ENCODE measurements around the gene NDUFS6. TPM values are rescaled to one million over a fixed set of nuclear protein-coding genes. Genes with fewer than 3 reads are reported as not detected.

The NDUFS6 gene
- total RNA-seq, 6 experiments from 2014 or later: 33.7 to 55.7 (median 46.2) TPM

DNA sequence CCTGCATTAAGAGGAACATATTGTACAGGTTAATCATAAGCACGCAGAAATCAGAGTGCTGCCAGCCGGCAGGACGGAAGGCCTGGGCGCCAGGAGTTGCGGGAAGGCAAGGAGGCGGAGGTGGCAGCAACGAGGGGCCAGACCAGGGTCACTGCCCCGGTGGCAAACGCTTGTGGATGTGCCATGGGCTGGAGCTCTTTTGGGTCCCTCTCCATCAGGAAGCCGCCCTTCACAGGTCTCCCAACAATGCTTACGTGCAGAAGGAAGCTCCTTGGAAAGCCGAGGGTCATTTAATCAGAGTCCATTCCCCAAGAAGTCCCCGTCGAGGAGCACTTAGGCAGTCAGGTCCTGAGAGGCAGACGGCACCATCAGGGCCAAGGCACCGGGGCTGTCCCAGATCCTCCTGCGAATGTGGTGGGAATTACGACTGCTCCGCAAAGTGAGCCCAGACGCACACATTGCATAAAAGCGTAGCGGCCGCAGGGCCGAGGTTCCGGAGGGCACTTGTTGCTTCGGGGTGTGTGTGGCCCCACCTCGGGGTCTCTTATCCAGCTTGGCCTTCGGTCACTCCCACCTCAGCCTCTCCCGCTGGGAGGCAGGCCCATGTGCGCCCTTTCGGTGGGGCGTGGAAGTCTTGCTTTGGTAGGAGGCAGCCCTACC, 22.1 kb upstream of the NDUFS6 start:
- Mint-ChIP-seq H3K9me3 (no peaks in the 10 kb centered on the region), H3K27ac (no peak overlapping the region), H3K4me1 (ENCODE audit: low read depth) (peaks cover 9% of the 10 kb centered on the region; the same call in 1 of the 2 replicates), H3K36me3 (ENCODE audit: low read depth) (no peaks in the 10 kb centered on the region), H3K27me3 (ENCODE audit: insufficient read depth) (peaks cover 25% of the 10 kb centered on the region), H3K4me3 (no peak overlapping the region)
- DNase-seq: no peak
- TF ChIP-seq, protein P1, sequence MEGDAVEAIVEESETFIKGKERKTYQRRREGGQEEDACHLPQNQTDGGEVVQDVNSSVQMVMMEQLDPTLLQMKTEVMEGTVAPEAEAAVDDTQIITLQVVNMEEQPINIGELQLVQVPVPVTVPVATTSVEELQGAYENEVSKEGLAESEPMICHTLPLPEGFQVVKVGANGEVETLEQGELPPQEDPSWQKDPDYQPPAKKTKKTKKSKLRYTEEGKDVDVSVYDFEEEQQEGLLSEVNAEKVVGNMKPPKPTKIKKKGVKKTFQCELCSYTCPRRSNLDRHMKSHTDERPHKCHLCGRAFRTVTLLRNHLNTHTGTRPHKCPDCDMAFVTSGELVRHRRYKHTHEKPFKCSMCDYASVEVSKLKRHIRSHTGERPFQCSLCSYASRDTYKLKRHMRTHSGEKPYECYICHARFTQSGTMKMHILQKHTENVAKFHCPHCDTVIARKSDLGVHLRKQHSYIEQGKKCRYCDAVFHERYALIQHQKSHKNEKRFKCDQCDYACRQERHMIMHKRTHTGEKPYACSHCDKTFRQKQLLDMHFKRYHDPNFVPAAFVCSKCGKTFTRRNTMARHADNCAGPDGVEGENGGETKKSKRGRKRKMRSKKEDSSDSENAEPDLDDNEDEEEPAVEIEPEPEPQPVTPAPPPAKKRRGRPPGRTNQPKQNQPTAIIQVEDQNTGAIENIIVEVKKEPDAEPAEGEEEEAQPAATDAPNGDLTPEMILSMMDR (IDR thresholded peaks at IDR 0.05): no peak

DNA sequence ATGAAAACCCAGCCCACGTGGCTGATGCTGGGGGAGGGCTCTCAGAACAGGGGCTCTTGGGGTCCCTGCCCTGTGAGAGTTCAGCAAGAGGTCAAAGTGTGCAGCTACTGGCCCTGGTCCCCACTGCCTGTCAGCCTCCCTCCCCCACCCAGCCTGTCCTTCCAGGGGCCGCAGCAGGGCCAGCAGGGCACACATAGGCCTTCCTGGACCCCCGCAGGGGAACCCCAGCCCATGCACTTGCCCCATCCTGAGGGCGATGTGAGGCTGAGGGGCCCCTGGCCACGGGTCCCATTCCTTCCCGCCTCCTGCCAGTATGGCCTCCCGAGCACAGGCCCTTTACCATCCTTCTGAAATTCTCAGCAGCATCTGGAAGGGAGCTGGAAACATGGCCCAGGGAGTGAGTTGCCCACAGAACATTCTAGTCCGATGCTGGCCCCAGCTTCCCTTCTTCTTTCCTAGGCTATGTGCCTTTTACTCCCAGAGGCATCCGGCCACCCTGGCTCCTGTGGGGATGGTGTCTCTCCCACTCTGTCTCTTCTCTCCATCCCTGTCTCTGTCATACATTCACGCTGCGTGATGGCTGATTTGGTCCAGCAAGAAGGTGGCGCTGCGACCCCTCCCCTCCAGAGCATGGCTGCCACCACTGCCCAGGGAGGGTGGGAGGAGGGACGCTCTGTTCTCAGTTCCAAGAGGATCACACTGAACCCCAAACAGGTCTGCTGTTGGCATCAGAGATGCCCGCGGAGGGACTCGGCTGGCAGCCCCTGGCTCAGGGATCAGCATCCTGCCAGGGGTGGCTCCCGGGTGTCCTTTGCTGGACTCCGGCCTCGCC, 21.2 kb upstream of the NDUFS6 start:
- Mint-ChIP-seq H3K4me1 (ENCODE audit: low read depth) (peaks cover 9% of the 10 kb centered on the region; the same call in 1 of the 2 replicates), H3K27ac (no peak overlapping the region), H3K4me3 (no peak overlapping the region), H3K9me3 (no peaks in the 10 kb centered on the region), H3K36me3 (ENCODE audit: low read depth) (no peaks in the 10 kb centered on the region), H3K27me3 (ENCODE audit: insufficient read depth) (peaks cover 30% of the 10 kb centered on the region)
- DNase-seq: no peak
- TF ChIP-seq, protein P1 (IDR thresholded peaks at IDR 0.05): no peak

DNA sequence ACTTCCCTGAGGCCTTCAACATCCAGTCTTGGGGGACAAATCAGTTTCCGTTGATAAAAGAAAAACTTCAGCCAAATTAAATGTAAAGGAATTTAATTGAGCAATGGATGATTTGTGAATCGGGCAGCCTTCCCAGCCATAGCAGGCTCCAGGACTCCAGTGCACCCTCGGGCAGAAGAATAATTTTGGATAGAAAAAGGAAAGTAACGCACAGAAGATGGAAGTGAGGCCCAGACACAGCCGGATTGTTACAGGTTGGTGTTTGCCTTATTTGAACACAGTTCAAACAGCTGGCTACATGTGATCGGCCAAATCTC, 20.6 kb upstream of the NDUFS6 start:
- H3K4me1 Mint-ChIP-seq (ENCODE audit: low read depth): peaks cover 9% of the 10 kb centered on the region; the same call in 1 of the 2 replicates
- no peak for DNase-seq
- H3K36me3 Mint-ChIP-seq (ENCODE audit: low read depth): no peaks in the 10 kb centered on the region
- TF ChIP-seq, protein P1 (IDR thresholded peaks at IDR 0.05): no peak
- H3K27me3 Mint-ChIP-seq (ENCODE audit: insufficient read depth): peaks cover 28% of the 10 kb centered on the region
- no peaks in the 10 kb centered on the region for H3K9me3 Mint-ChIP-seq
- no peak overlapping the region for H3K27ac Mint-ChIP-seq
- H3K4me3 Mint-ChIP-seq: no peak overlapping the region

DNA sequence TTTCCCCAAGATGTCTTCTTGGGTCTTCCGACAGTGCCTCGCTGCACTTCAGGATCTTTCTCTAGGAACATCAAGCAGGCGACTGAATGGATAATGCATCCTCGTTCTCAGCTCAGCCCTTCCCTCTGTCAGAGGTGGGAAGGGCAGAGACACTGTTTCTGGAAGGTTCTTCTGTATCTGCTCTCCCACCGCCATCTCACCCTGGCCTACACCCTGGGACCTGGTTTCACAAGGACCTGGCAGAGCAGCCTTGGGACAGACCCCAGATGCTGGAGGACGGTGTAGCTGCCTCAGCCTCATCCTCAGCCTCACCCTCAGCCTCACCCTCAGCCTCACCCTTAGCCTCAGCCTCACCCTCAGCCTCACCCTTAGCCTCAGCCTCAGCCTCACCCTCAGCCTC, 20.1 kb upstream of the NDUFS6 start:
- DNase-seq: no peak
- no peaks in the 10 kb centered on the region for H3K9me3 Mint-ChIP-seq
- TF ChIP-seq, protein P1 (IDR thresholded peaks at IDR 0.05): no peak
- H3K27ac Mint-ChIP-seq: no peak overlapping the region
- peaks cover 9% of the 10 kb centered on the region; the same call in 1 of the 2 replicates for H3K4me1 Mint-ChIP-seq (ENCODE audit: low read depth)
- no peak overlapping the region for H3K4me3 Mint-ChIP-seq
- H3K36me3 Mint-ChIP-seq (ENCODE audit: low read depth): no peaks in the 10 kb centered on the region
- H3K27me3 Mint-ChIP-seq (ENCODE audit: insufficient read depth): peaks cover 30% of the 10 kb centered on the region

DNA sequence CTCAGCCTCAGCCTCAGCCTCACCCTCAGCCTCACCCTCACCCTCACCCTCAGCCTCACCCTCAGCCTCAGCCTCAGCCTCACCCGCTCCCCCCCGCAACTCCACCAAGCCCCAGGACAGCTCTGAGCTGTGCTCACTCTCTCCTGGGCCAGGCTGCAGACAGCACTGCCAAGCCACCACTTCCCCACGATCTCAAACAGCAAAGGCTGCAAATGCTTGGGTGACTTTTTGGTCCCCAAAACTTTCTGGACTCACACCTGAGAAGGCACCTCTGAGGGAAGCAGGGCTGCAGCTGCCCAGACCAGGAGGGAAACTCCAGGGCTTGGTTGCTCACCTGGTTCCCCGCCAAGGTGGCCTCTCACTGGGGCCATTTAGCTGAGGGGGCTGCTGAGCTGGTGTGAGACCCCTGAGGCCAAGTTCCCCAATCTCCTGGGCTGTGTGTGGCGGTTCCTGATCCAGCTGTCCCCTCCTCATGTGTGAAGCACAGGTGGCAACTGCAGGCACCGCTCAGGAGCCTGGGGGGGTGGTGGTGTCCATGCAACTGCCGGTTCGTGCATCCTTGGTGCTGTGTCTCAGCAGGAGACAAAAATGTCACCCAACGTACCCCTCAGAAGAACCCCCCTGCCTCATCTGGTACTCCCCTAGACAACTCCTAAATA, 19.4 kb upstream of the NDUFS6 start:
- Mint-ChIP-seq H3K36me3 (ENCODE audit: low read depth) (no peaks in the 10 kb centered on the region), H3K4me3 (no peak overlapping the region), H3K27me3 (ENCODE audit: insufficient read depth) (peaks cover 33% of the 10 kb centered on the region)

More for the DNA sequence above, 19.4 kb upstream of the NDUFS6 start:
- H3K9me3 Mint-ChIP-seq: no peaks in the 10 kb centered on the region
- H3K4me1 Mint-ChIP-seq (ENCODE audit: low read depth): peaks cover 9% of the 10 kb centered on the region; the same call in 1 of the 2 replicates
- H3K27ac Mint-ChIP-seq: no peak overlapping the region
- DNase-seq: no peak
- TF ChIP-seq, protein P1 (IDR thresholded peaks at IDR 0.05): no peak

Data from HFFc6 (cell line).